GM12873 (cell line): ENCODE results near the gene PFKFB2.

Experiments
- TF ChIP-seq, protein P1 (sequence below): IDR thresholded peaks from 2 replicates; pipeline ENCODE4 v1.5.1; 2012; ENCODE audit warnings: low read depth, mild to moderate bottlenecking, moderate library complexity, low read length, control low read depth; ENCODE audit not compliant: insufficient read depth; ENCODE audit errors: missing control alignments

PFKFB2 gene

DNA sequence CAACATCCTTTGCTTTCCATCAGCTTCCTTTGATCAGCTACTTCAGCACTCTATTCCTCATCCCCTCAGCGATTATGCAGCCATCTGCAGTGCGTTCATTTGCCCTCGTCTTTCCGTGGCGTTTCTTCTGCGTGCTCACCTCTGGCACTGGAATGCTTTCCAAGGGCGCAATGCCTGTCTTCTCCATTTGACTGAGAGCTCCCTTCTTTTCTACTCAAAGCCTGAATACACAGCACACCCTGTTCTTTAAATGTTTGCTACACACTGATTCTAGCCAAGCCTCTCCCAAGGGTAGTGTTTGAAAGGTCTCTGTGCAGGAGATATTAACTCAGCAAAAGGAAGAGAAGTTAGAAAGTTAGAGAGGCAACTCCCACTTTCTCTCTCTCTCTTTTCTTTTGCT lies 43.1 kb upstream of the PFKFB2 start:
- TF ChIP-seq, protein P1, sequence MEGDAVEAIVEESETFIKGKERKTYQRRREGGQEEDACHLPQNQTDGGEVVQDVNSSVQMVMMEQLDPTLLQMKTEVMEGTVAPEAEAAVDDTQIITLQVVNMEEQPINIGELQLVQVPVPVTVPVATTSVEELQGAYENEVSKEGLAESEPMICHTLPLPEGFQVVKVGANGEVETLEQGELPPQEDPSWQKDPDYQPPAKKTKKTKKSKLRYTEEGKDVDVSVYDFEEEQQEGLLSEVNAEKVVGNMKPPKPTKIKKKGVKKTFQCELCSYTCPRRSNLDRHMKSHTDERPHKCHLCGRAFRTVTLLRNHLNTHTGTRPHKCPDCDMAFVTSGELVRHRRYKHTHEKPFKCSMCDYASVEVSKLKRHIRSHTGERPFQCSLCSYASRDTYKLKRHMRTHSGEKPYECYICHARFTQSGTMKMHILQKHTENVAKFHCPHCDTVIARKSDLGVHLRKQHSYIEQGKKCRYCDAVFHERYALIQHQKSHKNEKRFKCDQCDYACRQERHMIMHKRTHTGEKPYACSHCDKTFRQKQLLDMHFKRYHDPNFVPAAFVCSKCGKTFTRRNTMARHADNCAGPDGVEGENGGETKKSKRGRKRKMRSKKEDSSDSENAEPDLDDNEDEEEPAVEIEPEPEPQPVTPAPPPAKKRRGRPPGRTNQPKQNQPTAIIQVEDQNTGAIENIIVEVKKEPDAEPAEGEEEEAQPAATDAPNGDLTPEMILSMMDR, result no peak

DNA sequence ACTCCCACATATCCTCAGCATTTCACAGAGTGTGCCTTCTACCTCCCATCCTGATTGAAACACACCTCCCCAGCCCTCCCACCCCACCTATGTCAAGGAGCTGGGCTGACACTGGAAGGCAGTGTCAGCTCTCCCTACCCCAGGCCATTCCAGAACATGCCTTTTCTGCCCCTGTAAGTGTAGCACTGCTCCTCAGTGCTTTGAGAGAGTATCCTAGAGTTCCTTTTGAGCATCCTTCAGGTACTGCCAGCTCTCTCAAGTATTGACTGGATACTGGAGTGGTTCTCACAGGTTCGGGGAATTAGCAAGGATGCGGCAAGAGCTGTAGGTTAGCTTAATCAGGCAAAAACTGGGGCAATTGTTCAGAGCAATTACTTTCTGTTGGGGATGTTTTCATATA lies 42.3 kb upstream of the PFKFB2 start:
- TF ChIP-seq, protein P1, result no peak

DNA sequence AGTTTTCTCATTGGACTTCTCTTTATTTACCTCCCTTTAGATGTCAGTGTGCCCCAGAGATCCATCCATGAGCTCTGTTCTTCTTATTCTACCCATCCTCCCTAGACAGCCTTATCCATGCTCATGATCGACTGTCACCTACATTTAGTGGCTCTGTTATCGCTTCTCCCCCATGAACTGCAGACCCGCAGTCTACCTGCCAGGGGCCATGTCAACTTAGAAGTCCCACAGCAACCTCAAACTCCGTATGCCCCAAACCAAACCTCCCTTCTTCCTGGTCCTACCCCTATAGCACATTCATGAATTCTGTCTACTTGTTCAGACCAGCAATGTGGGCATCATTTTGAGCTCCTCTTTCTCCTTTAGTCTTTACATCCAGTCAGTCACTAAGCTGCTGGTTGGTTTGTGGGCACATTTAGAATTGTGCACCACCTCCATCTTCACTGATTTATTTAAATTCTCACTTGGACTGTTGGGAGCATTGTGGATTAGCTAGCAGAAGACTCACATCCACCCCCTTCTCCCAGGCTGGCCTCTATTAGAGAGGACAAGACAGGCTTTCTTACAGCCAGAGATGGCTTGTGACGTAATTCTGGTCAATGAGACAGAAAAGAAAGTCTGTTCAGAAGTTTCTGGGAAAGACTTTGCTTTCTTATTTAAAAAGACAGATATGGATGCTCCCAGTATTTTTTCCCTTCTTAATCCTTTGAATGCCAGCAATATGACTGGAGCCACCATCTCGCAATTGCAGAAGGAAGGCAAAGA lies 39.6 kb upstream of the PFKFB2 start:
- TF ChIP-seq, protein P1, result no peak

DNA sequence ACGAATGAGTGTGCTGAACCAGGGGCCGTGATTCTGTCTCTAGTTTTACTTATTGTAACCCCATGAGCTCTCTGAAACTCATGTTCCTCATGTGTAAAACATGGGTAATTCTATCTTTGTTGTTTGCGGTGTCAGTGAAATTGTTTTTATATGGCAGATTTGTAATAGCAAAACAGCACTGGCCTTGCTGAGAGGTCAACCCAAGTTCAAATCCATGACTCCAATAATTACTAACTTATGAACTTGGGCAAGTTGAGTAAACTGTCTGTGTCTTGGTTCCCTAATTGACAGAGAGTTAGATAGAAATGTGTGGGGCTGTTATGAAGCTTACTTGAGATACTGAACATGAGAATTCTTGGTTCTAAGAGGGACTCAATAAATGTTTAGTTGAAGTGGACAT lies 38.3 kb upstream of the PFKFB2 start:
- TF ChIP-seq, protein P1, result no peak

DNA sequence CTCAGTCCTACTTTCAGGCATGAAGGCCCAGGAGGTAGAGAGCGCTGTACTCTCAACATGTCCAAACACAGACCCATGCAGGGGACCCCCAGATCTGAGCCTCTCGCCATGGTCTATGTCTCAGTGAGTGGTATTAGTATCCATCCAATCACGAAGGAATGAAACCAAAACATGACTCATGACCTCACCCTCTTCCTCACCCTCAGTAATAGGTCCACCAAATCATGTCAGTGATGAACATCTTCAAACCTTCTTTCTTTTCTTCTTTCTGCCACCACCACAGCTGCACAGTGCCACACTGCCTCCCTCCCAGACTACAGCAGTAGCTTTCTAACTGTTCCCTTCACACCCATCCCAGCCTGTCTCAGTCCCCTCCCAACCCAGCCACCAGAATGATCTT lies 37.3 kb upstream of the PFKFB2 start:
- TF ChIP-seq, protein P1, result no peak

DNA sequence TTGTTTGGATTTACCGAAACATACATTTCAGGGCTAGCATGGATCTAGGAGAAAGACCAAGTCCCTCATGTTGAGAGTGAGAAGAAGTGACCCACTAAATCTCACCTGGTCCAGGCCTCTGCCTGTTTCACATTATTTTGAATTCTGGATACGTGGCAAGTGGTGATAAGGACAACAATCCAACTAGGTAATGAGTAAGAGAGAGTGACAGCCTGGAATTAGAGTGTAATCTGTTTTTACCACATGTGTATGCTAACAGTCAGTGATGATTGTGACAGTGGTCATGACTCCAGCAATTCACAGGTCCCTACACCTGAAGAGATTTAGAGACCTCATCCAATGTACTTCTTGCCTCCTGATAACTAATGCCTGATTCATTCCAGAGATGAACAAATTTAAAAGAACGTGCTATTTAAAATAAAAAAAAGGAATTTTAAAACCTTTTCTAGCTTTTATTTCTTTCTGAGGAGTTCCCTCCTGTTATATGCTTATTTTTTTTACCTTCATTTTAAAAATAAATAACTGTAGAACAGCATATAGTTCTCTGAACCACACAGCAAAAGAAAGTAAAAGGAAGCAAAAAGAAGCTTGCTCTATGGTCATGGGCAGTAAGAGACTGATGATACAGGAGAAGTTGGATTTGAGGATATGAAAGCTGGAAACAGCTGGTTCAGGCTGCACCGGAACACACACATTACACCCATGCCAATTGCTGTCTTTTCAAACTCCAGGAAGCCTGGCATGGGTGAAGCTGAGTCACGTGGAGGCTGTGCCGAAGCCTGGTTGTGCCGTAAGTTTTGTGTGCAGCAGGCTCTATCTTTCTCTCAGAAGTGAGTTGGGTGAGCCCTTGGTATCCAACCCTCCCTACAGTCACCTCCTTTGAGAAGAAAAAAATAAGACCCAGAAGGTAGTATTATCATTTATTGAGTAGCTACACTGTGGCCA lies 35.2 kb upstream of the PFKFB2 start:
- TF ChIP-seq, protein P1, result no peak

DNA sequence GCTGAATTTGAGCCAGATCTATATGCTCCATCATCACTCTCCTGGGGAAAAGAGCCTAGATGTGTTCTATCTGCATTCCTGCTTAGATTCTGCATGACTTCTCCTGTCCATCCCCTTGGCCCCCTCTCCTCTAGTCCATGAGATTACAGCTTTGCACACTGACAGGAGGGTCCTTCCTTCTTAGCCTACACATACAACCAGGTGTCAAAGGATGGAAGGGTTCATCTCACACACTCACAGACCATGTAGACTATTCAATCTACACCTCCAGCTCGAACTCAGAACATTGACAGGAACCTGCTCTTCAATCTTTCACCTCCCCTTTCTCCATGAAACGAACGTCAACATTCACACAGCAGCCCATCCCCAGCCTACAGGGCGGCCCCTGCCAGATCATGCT lies 34.4 kb upstream of the PFKFB2 start:
- TF ChIP-seq, protein P1, result no peak
